ENCODE data around the gene ITGA6. TPM values are rescaled to one million over a fixed set of nuclear protein-coding genes. Genes with fewer than 3 reads are reported as not detected.

Gene ITGA6
- total and polyA plus RNA-seq, 8 donors = 14.7 to 92.7 (median 54.8) TPM

DNA sequence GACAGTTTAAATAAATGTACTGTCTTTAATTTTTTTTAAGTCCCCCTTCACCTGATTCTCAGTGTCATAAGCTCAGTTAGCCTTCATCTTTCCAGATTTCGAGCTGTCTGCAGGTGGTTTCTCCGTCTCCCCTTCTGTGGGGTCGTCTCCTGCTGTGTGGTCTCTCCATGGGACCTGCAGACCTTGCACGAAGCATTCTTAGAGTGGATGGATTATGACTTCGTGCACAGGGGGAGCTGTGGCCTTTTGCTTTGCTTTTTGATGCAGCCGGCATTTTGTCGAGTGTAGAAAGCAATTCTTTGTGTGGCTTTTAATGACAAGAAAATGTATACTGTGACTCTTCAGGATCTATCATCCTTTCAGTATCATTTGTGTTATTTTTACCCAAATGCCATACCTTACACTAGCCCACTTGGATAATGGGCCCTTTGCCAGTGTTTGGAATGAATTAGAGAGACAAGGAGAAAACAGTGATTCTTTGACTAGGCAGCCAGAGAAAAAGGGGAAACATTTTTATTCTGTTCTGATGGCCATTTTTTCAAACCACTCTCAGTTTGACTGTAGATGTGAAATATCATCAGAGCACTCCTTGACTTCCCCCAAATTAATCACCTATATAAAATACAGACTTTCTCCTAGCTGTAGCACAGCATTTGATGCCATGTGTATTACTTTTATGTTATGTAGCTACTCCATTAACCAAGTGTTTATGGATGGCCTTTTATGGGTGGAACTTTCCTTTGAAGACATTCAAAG lies 54.3 kb downstream of the ITGA6 start:
- peaks cover 0 to 21% (median 7%) of the 10 kb centered on the region in 3 donors for H3K36me3 ChIP-seq
- no peaks in the 10 kb centered on the region for H3K9me3 ChIP-seq
- H3K4me3 ChIP-seq = no peak overlapping the region
- WGBS, 2 donors = 82 to 88% methylated on average over 7 of the region's 7 CpGs
- no peak for FAIRE-seq
- ATAC-seq = no peak
- intact Hi-C loops (cut with DNase I) = no loop called here
- DNase-seq = no peak
- peaks cover 0 to 5% (median 3%) of the 10 kb centered on the region in 3 donors for H3K4me1 ChIP-seq
- H3K27ac ChIP-seq = no peak overlapping the region
- TF ChIP-seq, protein P1, sequence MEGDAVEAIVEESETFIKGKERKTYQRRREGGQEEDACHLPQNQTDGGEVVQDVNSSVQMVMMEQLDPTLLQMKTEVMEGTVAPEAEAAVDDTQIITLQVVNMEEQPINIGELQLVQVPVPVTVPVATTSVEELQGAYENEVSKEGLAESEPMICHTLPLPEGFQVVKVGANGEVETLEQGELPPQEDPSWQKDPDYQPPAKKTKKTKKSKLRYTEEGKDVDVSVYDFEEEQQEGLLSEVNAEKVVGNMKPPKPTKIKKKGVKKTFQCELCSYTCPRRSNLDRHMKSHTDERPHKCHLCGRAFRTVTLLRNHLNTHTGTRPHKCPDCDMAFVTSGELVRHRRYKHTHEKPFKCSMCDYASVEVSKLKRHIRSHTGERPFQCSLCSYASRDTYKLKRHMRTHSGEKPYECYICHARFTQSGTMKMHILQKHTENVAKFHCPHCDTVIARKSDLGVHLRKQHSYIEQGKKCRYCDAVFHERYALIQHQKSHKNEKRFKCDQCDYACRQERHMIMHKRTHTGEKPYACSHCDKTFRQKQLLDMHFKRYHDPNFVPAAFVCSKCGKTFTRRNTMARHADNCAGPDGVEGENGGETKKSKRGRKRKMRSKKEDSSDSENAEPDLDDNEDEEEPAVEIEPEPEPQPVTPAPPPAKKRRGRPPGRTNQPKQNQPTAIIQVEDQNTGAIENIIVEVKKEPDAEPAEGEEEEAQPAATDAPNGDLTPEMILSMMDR (IDR thresholded peaks at IDR 0.05) = no peak
- no peaks in the 10 kb centered on the region for H3K27me3 ChIP-seq

DNA sequence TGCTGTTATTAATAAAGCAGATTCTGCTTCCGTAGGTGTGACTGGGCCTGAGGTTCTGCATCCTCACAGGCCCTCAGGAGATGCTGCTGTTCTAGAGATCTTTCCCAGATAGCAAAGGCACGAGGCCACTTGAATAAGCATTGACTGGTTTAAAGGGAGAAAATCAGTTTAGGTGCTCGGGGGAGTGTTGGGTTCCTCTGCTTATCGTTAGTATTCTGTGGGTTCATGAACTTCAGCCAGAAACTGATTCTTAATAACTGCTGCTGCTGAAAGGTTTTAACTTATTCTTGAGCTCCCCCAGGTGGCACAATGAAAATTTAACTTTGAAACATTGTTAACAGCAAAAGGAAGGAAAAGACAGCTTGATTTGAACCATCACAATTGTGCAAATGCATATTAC lies 56.9 kb downstream of the ITGA6 start:
- H3K4me3 ChIP-seq = no peak overlapping the region
- no peak for FAIRE-seq
- peak in 2 of 4 donors; percentile 49 to 52 for ATAC-seq
- DNase-seq = no peak
- TF ChIP-seq, protein P1 (IDR thresholded peaks at IDR 0.05) = no peak
- intact Hi-C loops (cut with DNase I) = no loop called here
- H3K4me1 ChIP-seq = peaks cover 0 to 5% (median 3%) of the 10 kb centered on the region in 3 donors
- H3K27me3 ChIP-seq = no peaks in the 10 kb centered on the region
- H3K27ac ChIP-seq = no peak overlapping the region
- H3K9me3 ChIP-seq = no peaks in the 10 kb centered on the region
- peaks cover 0 to 45% (median 28%) of the 10 kb centered on the region in 3 donors for H3K36me3 ChIP-seq
- WGBS, 2 donors = 42 to 43% methylated on average over 4 of the region's 4 CpGs

DNA sequence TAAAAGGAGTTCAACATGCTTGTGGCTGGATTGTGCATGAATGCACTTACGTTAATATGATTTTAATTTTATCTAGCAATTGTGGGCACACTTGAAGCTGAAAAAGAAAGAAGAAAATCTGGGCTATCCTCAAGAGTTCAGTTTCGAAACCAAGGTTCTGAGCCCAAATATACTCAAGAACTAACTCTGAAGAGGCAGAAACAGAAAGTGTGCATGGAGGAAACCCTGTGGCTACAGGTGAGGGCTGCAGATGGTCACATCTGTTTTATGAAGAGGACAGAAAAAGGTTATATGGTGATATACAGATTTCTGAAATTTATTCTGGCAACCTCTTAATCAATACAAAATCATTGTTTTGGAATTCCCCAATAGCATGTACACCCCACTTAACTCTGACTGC lies 57.3 kb downstream of the ITGA6 start:
- FAIRE-seq = no peak
- H3K27me3 ChIP-seq = no peaks in the 10 kb centered on the region
- 91 to 93% methylated on average over 2 of the region's 2 CpGs for WGBS, 2 donors
- DNase-seq = no peak
- no peak overlapping the region for H3K27ac ChIP-seq
- no peak overlapping the region for H3K4me3 ChIP-seq
- TF ChIP-seq, protein P1 (IDR thresholded peaks at IDR 0.05) = no peak
- no peaks in the 10 kb centered on the region for H3K9me3 ChIP-seq
- intact Hi-C loops (cut with DNase I) = no loop called here
- peaks cover 0 to 5% (median 3%) of the 10 kb centered on the region in 3 donors for H3K4me1 ChIP-seq
- no peak for ATAC-seq
- peaks cover 0 to 44% (median 28%) of the 10 kb centered on the region in 3 donors for H3K36me3 ChIP-seq

DNA sequence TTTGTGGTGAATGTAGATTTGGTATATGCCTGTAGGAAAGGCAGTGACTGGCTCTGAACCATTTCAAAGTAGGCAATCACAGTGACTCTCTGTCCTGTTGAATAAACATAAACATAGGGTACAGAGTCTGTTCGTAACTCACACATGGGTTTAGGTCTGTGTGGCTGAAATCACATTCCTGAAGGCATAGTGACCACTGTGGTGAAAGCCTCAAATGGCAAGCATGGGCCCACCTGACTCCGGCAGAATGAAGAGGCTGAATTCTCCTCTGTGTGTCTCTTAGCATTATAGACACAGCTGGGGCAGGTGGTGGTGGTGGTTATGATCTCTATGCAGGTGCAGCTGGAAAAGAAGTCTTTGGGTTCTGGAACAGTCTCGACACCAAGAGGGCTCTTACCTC lies 61.2 kb downstream of the ITGA6 start:
- no peaks in the 10 kb centered on the region for H3K4me1 ChIP-seq
- peaks cover 0 to 75% (median 38%) of the 10 kb centered on the region in 3 donors for H3K36me3 ChIP-seq
- H3K9me3 ChIP-seq = no peaks in the 10 kb centered on the region
- FAIRE-seq (no peak), ATAC-seq (no peak), DNase-seq (no peak)
- 97 to 99% methylated on average over 3 of the region's 3 CpGs for WGBS, 2 donors
- TF ChIP-seq, protein P1 (IDR thresholded peaks at IDR 0.05) = no peak
- H3K4me3 ChIP-seq = no peak overlapping the region
- intact Hi-C loops (cut with DNase I) = no loop called here
- H3K27me3 ChIP-seq = no peaks in the 10 kb centered on the region
- H3K27ac ChIP-seq = no peak overlapping the region

DNA sequence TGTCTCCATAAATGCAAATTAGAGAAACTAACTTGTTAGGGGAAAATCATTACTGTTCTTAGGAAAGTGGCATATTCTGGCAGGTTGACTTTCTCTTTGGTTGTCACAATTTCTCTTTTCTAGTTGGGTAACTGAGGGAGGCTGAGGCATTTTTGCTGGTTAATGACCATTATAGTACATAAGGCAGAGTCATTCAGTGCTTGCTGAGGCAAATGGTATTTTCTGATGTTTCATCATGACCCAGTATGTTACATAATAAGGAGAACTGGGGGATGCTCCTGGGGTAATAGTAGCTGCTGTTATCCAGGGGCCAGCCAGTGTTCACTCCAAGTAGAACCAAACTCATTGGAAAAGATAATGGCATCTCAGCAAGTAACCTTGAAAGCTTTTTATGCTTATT lies 62.3 kb downstream of the ITGA6 start:
- no peak for ATAC-seq
- Histone ChIP-seq H3K4me3 (no peak overlapping the region), H3K27ac (no peak overlapping the region), H3K4me1 (no peaks in the 10 kb centered on the region), H3K9me3 (no peaks in the 10 kb centered on the region), H3K27me3 (no peaks in the 10 kb centered on the region), H3K36me3 (peaks cover 0 to 82% (median 38%) of the 10 kb centered on the region in 3 donors)
- TF ChIP-seq, protein P1 (IDR thresholded peaks at IDR 0.05) = no peak
- intact Hi-C loops (cut with DNase I) = no loop called here
- FAIRE-seq = no peak
- DNase-seq = no peak
